Psoas muscle (tissue), 8 donors: ENCODE results near the gene RTN4RL1. TPM values are rescaled to one million over a fixed set of nuclear protein-coding genes. Genes with fewer than 3 reads are reported as not detected.

ENCODE experiments used
- ATAC-seq, 4 donors: fragments of 200-7000 bp; cut with Tn5 transposase; one replicate each; pipeline ENCODE4 v1.9.1; 2020; ENCODE audit warnings: moderate library complexity in 3 of 4, mild to moderate bottlenecking in 2 of 4
- DNase-seq, 2 donors: peaks; one replicate each; pipeline ENCODE4 v3.0.0-alpha.2; 2020
- H3K27ac ChIP-seq: fragments of 200-600 bp; one replicate; pipeline ENCODE4 v1.8.0; 2022
- H3K27me3 ChIP-seq, 3 donors: fragments of 200-600 bp in 1 of 3; one replicate each; pipeline versions ENCODE4 v1.6.1 to v1.8.0; 2013 to 2022; ENCODE audit warnings: low read length in 2 of 3, mild to moderate bottlenecking in 2 of 3, moderate library complexity in 1 of 3; ENCODE audit not compliant: insufficient read depth in 3 of 3
- H3K36me3 ChIP-seq, 2 donors: fragments of 200-600 bp in 1 of 2; one replicate each; pipeline versions ENCODE4 v1.6.1 to v1.8.0; 2013 to 2022; ENCODE audit warnings: low read depth in 1 of 2, mild to moderate bottlenecking in 1 of 2, moderate library complexity in 1 of 2; ENCODE audit not compliant: insufficient read depth in 1 of 2
- H3K4me1 ChIP-seq: fragments of 200-600 bp; one replicate; pipeline ENCODE4 v1.8.0; 2022
- H3K4me3 ChIP-seq: fragments of 200-600 bp; one replicate; pipeline ENCODE4 v1.8.0; 2022; ENCODE audit warnings: mild to moderate bottlenecking
- H3K9me3 ChIP-seq: fragments of 200-600 bp; one replicate; pipeline ENCODE4 v1.8.0; 2022
- CTCF ChIP-seq: fragments of 200-600 bp; IDR thresholded peaks from one replicate; pipeline ENCODE4 v1.8.0; 2022; ENCODE audit warnings: antibody characterized with exemption
- WGBS, 3 donors: extraction: QIAGEN DNeasy Blood & Tissue Kit; methylation state at CpG; one replicate each; pipeline versions ENCODE4 v1.1.6 to v1.1.7; 2013; 5-methylcytosine and 5-hydroxymethylcytosine counted together
- intact Hi-C, 2 donors: fragments of 100-400 bp; cut with DNase I; formaldehyde crosslinking; loops; one replicate each; pipeline versions ENCODE4 v1.11.0 to v1.14.2; 2022
- polyA plus RNA-seq, 3 donors: library from polyadenylated mRNA; stranded (reverse); fragments of 200-250 nt; gene quantifications; one replicate each; pipeline ENCODE4 v1.2.3, GENCODE V29; 2013
- total RNA-seq, 4 donors: library from RNA; stranded (reverse); fragmentation: NEBNext Ultra II Directional in 2 of 4; extraction: Animal tissue kit (Norgen Biotek cat#: 25700) in 2 of 4; gene quantifications; one replicate each; pipeline versions ENCODE4 v1.2.1 to v1.2.4, GENCODE V29; 2021 to 2023
- donor health status: healthy with polysubstance abuse.
- donor health status: DM: no; HTN: no; CAD: no; lungs with moderate emphysema.
- donor health status: Bipolar disorder and iron deficiency.
- donor health status: healthy.
- donor health status: DM: yes; HTN: yes; CAD: no.
- donor health status: DM: no; HTN: no; CAD: no.
- donor health status: DM: no; HTN: no; CAD: no.
- donor health status: DM: yes; HTN: yes; CAD: no.

The RTN4RL1 gene
- total and polyA plus RNA-seq, 7 donors: 0.44 to 1.8 (median 0.75) TPM

DNA sequence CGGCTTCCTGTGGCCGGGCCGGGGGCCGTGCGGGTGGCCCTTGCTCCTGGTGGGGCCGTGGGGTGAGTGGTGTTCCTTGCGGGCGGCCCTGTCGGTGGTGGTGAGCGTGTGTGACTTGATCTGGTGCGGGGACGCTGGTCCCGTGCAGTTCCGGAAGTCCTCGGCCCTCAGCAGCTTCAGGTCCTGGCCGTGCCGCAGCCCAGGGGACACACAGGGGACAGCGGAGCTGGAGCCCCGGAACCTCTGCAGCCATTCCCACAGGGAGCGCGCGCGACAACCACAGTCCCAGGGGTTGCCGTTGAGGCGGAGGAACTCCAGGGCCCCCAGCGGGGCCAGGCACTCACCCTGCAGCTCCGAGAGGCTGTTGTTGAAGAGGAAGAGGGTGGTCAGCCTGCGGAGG, 88.4 kb downstream of the RTN4RL1 start:
- Histone ChIP-seq H3K9me3 (no peaks in the 10 kb centered on the region), H3K27ac (no peak overlapping the region), H3K4me3 (no peak overlapping the region), H3K36me3 (peaks cover 0 to 5% of the 10 kb centered on the region in 2 donors), H3K4me1 (peaks cover 29% of the 10 kb centered on the region), H3K27me3 (no peaks in the 10 kb centered on the region)
- ATAC-seq (no peak), DNase-seq (no peak)
- intact Hi-C loops: loop anchor here in 1 of 2 donors (1.0 kb wide), 1 partner anchor 13 kb away; no protein-coding TSS in a partner anchor
- 90 to 94% (median 93%) methylated on average over 27 to 28 of the region's 28 CpGs for WGBS, 3 donors
- TF ChIP-seq CTCF: no peak

DNA sequence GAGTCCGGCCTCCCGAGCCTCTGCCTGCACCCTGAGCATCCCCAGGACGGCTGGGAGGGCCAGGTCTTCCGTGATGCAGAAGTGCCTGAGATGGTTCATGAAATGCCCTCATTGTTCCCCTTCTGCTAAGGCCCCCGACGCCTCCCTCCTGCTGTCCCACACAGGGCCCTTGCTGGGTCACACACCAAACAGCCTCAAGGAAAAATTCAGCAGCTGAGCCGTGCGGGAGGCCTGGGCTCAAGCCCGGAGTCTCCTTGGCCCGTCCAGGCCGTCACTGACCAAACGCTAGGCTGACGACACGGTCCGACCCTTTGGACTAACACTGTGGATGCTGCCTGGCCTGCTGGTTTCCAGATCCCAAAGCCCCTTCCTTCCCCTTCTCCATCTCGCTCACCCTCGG, 90.2 kb downstream of the RTN4RL1 start:
- ATAC-seq (no peak), DNase-seq (no peak)
- Histone ChIP-seq H3K4me1 (peaks cover 19% of the 10 kb centered on the region), H3K27ac (no peak overlapping the region), H3K27me3 (no peaks in the 10 kb centered on the region), H3K36me3 (peaks cover 0 to 5% of the 10 kb centered on the region in 2 donors), H3K9me3 (no peaks in the 10 kb centered on the region), H3K4me3 (no peak overlapping the region)
- WGBS, 3 donors: 81 to 86% (median 82%) methylated on average over 17 of the region's 17 CpGs
- intact Hi-C loops: no loop called here
- no peak for TF ChIP-seq CTCF

DNA sequence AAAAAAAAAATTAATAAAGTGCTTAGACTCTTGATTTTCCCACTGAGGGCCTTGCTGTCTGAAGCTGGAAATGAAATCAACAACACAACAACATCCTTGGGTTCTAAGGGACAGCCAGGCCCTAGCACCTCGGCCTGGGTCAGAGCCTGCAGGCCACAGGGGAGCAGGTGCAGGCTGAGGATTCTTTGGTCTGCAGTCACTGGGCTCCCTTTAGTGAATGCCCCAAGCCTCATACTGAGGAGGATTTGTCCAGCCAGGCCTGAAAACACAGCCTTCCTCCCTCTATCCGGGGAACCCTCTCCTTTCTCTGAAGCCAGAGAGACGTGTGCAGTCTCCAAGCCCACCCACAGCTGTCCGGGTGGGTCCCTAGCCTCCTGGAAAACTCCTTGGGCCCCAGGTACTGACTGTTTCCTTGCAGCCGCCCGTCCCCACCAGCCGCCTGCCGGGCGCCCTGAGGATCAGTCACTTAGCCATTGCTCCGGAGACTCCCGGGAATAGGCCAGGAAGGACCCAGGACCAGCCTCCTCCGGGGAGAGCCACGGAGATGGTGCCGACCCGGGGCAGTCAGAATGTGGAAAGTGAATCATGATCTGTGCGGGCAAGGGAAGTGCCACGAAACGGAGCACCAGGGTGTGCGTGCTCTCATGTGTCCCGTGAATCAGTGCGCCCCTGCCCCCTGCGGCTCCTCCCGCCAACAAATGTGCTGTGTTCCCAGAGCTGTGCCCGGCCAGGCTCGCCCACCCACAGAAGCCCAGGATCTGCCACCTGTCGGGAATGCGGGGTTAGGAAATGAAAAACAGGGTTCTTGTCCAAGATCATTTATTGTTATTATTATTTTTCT, 91.0 kb downstream of the RTN4RL1 start:
- Histone ChIP-seq H3K9me3 (no peaks in the 10 kb centered on the region), H3K4me3 (no peak overlapping the region), H3K36me3 (peaks cover 0 to 5% of the 10 kb centered on the region in 2 donors), H3K27me3 (no peaks in the 10 kb centered on the region), H3K4me1 (peaks cover 13% of the 10 kb centered on the region), H3K27ac (no peak overlapping the region)
- intact Hi-C loops: no loop called here
- no peak for TF ChIP-seq CTCF
- DNase-seq: no peak
- WGBS, 3 donors: 84 to 93% (median 85%) methylated on average over 26 to 27 of the region's 27 CpGs
- no peak for ATAC-seq

- intact Hi-C loops: no loop called here
- no peak for TF ChIP-seq CTCF
- peaks cover 0 to 5% of the 10 kb centered on the region in 2 donors for H3K36me3 ChIP-seq
- ATAC-seq: peak; percentile 54 to 67 (median 64)
- peak overlapping the region; percentile 41 for H3K27ac ChIP-seq
- peaks cover 13% of the 10 kb centered on the region for H3K4me1 ChIP-seq
- 23 to 36% (median 29%) methylated on average over 24 to 27 of the region's 27 CpGs for WGBS, 3 donors
- H3K4me3 ChIP-seq: peak overlapping the region; percentile 43
- no peaks in the 10 kb centered on the region for H3K9me3 ChIP-seq
- no peaks in the 10 kb centered on the region for H3K27me3 ChIP-seq
- DNase-seq: peak; percentile 39 to 62
Observed at GRCh38 chr17:1931844-1932579, 93.1 kb downstream of the RTN4RL1 start.
